ENCODE measurements around the gene DCAF11.

DNA sequence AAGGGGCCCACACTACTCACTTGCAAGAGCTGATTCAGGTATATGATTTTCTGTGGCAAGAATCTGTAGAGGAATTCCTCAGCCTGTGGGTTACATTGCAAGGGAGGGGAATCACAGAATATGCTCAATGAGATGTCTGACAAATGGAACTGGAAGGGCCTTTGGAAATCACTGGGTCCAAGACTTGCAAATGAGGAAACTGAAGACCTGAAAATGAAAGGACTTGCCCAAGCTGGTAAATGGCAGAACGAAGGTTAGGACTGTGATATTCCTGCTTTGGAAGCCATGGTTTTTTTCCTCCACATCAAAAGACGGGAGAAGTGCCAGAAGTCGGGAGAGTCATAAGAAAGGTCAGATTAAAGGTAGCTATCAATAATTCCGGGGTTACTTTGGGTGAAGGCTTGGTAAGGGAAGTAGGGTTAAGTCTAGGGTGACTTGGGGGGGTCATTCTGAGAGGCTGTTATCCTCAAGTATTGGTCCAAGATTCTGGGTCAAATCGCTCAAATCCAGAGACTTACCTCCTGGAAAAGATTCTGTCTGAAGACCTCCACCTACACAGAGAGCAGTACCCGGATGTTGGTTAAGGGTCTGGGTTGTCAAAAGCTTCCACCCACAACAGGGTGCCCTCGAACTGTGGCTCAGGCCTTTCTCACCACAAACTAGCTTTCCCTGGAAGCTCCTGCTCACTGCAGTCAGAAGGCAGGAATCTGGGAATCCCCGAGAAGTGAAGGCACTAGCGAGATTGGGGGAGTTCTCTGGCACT is 31.3 kb downstream of the DCAF11 start:
- TF ChIP-seq POLR2AphosphoS5 (IDR thresholded peaks at IDR 0.05; ENCODE audit: low read depth, low read length), result no peak
- TF ChIP-seq TAF1 (IDR thresholded peaks at IDR 0.05; ENCODE audit: borderline replicate concordance, low read depth, low read length), result no peak
